Activated gamma-delta T cell treated with Interleukin-2 at 50 U/mL for 16 hours (primary cell): ENCODE measurements around the gene PTPN13.

ENCODE experiments used
- DNase-seq: peaks from one replicate; pipeline ENCODE4 v3.0.0-alpha.2; 2020

Gene PTPN13

GRCh38 chr4:86822136-86822535 is 228.0 kb downstream of the PTPN13 start:
- no peak for DNase-seq

- DNase-seq, result no peak
These were observed 231.4 kb downstream of the PTPN13 start for GRCh38 chr4:86825511-86825910.

- no peak for DNase-seq
These were observed 237.4 kb downstream of the PTPN13 start for GRCh38 chr4:86831262-86832130.

GRCh38 chr4:86833615-86834014 is 239.5 kb downstream of the PTPN13 start:
- no peak for DNase-seq

GRCh38 chr4:86834901-86835300 is 240.8 kb downstream of the PTPN13 start:
- no peak for DNase-seq

- DNase-seq, result no peak
These were observed 241.6 kb downstream of the PTPN13 start for GRCh38 chr4:86835677-86836076.

GRCh38 chr4:86837691-86838503 is 243.8 kb downstream of the PTPN13 start:
- no peak for DNase-seq

GRCh38 chr4:86840858-86841257 is 246.7 kb downstream of the PTPN13 start:
- DNase-seq, result no peak

GRCh38 chr4:86841309-86841708 is 247.2 kb downstream of the PTPN13 start:
- no peak for DNase-seq

GRCh38 chr4:86845593-86845992 is 251.5 kb downstream of the PTPN13 start:
- no peak for DNase-seq

GRCh38 chr4:86846921-86847320 is 252.8 kb downstream of the PTPN13 start:
- no peak for DNase-seq

GRCh38 chr4:86847571-86847970 is 253.5 kb downstream of the PTPN13 start:
- no peak for DNase-seq

- no peak for DNase-seq
These were observed 254.0 kb downstream of the PTPN13 start for GRCh38 chr4:86848136-86848535.

- no peak for DNase-seq
These were observed 254.9 kb downstream of the PTPN13 start, which contains the start of gene SLC10A6 for GRCh38 chr4:86848732-86849619. TSS of gene SLC10A6 (minus strand) at chr4:86849384. CDS start at chr4:86849115, 269 bp downstream.

- no peak for DNase-seq
These were observed 259.1 kb downstream of the PTPN13 start for GRCh38 chr4:86853209-86853608.

GRCh38 chr4:86855572-86855971 is 261.5 kb downstream of the PTPN13 start:
- DNase-seq, result no peak

- no peak for DNase-seq
These were observed 262.8 kb downstream of the PTPN13 start for GRCh38 chr4:86856896-86857295.

GRCh38 chr4:86857341-86858052 is 263.4 kb downstream of the PTPN13 start:
- no peak for DNase-seq
